ENCODE data around the gene CLASRP.
"Not testable (repeated sequence)": the region's sequence is repeated elsewhere in the genome, so short reads cannot be mapped to it uniquely, and the experiment has no call there.

CLASRP gene, protein sequence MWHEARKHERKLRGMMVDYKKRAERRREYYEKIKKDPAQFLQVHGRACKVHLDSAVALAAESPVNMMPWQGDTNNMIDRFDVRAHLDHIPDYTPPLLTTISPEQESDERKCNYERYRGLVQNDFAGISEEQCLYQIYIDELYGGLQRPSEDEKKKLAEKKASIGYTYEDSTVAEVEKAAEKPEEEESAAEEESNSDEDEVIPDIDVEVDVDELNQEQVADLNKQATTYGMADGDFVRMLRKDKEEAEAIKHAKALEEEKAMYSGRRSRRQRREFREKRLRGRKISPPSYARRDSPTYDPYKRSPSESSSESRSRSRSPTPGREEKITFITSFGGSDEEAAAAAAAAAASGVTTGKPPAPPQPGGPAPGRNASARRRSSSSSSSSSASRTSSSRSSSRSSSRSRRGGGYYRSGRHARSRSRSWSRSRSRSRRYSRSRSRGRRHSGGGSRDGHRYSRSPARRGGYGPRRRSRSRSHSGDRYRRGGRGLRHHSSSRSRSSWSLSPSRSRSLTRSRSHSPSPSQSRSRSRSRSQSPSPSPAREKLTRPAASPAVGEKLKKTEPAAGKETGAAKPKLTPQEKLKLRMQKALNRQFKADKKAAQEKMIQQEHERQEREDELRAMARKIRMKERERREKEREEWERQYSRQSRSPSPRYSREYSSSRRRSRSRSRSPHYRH

DNA sequence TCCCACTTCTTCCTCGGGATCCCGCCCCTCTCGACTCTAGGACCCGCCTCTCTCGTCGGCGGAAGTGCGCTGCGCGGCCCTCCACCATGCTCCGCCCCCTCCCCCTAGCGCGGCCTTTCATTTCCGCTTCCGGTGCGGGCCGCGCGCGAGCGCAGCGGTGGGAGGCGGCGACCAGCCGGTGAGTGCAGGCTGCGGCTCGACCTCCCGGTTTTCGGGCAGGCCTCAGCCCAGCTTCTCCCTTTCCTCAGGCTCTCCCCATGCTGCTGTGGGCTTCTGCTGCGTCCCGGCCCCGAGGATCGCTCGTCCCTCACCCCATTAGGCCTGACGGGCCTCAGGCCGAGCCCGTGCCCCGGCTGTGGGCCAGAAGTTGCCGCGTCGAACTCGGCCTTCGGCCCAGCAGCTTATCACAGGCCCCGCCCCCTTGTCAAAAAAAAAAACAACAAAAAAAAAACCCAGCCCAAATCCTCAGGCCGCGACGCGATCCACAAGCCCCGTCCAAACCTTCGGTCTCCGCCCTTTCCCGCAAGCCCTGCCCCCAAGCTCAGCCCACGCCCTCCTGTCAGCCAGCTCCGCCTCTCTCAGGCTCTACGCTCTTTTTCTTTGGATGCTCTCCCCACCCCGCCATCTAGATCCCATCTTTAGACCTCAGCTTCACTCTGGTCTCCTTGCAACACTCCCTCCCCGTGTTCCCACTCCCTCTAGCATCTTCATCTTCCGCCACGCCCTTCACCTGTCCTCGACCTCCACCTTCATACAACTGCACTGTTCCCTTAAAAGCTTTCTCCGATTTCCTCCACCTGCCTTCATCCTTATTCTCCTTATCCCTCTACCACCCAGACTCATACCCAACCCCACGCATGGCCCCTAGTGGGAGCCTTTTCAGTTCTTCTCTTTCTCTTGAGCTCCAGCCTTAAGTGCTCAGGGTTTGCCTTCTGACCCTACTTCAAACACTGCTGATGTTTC lies at the start of gene CLASRP:
TSS of gene CLASRP (plus strand) at position 115 of the 963 bp plus-strand sequence. CDS start 1,168 bp downstream, outside the sequence.
- peak; percentile 60 for DNase-seq

- no peak for DNase-seq
Observed at GRCh38 chr19:44990459-44990858, 48.4 kb upstream of the CLASRP start.

- no peak for DNase-seq
Observed at GRCh38 chr19:44990966-44991365, 47.9 kb upstream of the CLASRP start.

GRCh38 chr19:44992336-44993163 lies 46.3 kb upstream of the CLASRP start:
- DNase-seq: no peak

- DNase-seq: no peak
Observed at GRCh38 chr19:44993526-44993925, 45.3 kb upstream of the CLASRP start.

DNA sequence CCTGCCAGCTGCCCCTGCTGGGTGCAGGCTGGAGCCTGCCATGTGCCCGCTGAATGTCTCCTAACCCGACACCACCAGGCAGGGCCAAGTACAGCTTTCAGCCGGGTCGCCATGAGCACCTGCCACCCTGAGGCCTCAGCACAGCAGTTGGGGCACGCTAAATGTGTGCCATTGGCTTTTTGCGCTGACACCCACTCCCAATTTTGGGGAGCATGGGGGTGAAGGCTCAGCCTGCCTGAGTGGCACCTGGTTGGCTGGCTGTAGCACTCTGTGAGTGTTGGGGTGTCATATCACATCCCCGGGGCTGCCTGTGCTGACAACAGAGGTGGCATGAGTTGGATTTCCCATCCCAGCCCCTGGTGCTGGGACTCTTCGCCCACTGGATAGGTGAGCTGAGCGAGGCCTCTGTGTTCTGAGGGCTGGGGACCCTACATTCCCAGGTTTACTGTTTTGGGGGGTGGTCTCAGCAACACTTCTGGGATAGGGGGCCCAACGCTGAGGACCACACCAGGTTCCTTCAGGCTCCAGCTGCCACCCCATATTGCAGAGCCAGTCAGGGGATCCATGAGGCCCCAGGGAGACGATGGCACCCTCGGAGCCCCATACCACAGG lies 44.8 kb upstream of the CLASRP start:
- no peak for DNase-seq

GRCh38 chr19:44998025-44998424 lies 40.8 kb upstream of the CLASRP start:
- DNase-seq: no peak

- not testable (repeated sequence) for DNase-seq
Observed at GRCh38 chr19:44999131-44999925, 39.5 kb upstream of the CLASRP start.

GRCh38 chr19:45000665-45001064 lies 38.2 kb upstream of the CLASRP start:
- not testable (repeated sequence) for DNase-seq

DNA sequence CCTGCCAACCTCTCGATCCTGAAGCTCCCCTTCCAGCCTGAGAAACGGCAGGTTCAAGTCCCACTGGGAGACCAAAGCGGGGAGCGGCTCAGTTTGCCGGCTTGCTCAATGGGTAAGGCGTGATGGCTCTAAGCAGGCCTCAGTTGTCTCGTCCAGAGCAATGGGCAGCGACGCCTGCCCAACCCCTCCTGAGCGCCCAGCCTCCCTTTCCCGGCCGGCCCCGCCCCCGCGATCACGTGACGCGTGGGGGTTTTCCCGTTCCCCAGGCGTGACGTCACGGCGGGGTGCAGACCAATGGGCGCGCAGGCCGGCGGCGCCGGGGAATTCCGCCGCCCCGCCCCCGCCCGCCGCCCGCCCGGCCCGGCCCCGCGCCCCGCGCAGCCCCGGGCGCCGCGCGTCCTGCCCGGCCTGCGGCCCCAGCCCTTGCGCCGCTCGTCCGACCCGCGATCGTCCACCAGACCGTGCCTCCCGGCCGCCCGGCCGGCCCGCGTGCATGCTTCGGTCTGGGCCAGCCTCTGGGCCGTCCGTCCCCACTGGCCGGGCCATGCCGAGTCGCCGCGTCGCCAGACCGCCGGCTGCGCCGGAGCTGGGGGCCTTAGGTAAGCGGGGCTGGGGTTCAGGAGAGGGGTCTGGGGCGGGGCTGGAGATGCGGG lies 37.6 kb upstream of the CLASRP start, which contains the start of gene RELB:
TSS of gene RELB (plus strand) at position 378 of the 653 bp plus-strand sequence. CDS start at position 494, 116 bp downstream.
- DNase-seq: peak; percentile 39

- no peak for DNase-seq
Observed at GRCh38 chr19:45003485-45003884, 35.4 kb upstream of the CLASRP start.

DNA sequence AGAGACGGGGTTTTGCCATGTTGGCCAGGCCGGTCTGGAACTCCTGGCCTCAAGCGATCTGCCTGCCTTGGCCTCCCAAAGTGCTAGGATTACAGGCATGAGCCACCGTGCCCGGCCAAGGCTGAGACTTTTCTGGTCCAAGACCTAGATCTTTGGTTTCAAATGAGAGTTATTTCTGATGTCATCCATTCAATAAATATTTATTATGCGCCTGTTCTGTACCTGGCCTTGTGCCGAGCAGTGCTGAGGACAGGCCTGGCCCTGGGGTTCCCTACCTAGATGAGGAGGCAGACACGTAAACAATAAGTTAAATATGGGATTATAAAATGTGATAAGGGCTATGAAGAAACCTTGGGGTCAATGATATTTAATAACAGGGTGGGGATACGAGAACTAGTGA lies 33.1 kb upstream of the CLASRP start:
- DNase-seq: no peak

GRCh38 chr19:45008552-45008951 lies 30.3 kb upstream of the CLASRP start:
- no peak for DNase-seq

DNA sequence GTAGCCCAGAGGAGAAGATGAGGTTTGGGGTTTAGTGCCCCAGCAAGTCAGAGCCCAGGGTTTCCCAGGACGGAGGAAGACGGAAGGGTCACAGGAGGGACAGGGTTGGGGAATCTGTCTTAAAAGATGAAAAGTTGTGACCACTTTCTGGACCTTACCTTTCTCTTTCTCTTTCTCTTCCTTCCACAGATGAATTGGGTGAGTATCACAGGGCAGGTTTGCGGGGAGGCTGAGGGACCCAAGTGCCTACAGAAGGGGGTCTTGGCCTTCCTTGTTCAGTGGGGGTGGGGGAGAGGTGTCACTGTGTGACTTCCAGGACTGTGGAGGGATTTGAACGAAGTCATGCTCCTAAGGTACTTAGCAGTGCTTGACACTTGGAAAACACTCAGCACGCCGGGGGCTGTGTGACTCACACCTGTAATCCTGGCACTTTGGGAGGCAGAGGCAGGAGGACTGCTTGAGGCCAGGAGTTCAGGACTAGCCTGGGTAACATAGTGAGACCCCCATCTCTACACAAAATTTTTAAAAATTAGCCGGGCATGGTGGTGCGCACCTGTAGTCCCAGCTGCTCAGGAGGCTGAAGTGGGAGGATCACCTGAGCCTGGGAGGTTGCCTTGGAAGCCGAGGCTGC lies 29.1 kb upstream of the CLASRP start:
- no peak for DNase-seq

GRCh38 chr19:45010306-45010705 lies 28.5 kb upstream of the CLASRP start:
- no peak for DNase-seq

DNA sequence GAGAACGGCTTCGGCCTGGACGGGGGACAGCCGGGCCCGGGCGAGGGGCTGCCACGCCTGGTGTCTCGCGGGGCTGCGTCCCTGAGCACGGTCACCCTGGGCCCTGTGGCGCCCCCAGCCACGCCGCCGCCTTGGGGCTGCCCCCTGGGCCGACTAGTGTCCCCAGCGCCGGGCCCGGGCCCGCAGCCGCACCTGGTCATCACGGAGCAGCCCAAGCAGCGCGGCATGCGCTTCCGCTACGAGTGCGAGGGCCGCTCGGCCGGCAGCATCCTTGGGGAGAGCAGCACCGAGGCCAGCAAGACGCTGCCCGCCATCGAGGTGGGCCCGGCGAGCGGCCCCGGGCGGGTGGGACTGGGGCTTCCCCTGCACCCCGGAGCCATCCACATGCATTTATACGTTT lies 26.9 kb upstream of the CLASRP start:
- no peak for DNase-seq

GRCh38 chr19:45016388-45017314 lies 22.2 kb upstream of the CLASRP start:
- peak; percentile 3 for DNase-seq

DNA sequence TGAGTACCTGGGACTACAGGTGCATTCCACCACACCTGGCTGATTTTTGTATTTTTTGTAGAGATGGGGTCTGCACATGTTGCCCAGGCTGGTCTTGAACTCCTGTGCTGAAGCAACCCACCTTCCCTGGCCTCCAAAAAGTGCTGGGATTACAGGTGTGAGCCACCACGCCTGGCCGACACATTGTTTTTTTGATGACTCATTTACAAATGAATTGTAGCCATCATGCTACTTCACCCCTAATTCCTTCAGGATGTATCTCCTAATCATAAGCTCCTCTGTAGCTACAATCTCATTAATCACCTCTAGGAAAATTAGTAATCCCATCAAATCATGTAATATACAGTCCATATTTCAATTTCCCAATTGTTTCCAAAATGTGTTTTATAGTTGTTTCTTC lies 19.7 kb upstream of the CLASRP start:
- no peak for DNase-seq

DNA sequence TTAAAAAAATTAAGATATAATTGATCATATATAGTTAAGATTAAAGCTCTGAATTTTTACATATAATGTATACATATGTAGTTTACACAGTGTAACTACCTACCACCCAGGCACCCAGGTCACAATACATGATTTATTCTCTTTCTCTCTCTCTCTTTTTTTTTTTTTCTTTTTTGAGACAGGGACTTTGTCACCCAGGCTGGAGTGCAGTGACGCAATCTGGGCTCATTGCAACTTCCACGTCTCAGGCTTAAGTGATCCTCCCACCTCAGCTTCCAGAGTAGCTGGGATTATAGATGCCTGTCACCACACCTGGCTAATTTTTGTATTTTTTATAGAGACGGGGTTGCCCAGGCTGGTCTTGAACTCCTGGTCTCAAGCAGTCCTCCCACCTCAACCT lies 18.8 kb upstream of the CLASRP start:
- DNase-seq: no peak
